Esophagus squamous epithelium (tissue), 4 donors: ENCODE data around the gene IPCEF1.

Experiments
- POLR2A ChIP-seq, 4 donors: fragments of 450-650 bp; IDR thresholded peaks; one replicate each; pipeline ENCODE4 v1.6.1; 2017; ENCODE audit warnings: antibody characterized with exemption in 4 of 4, mild to moderate bottlenecking in 4 of 4, moderate library complexity in 3 of 4
- TF ChIP-seq, protein P1 (sequence below), 6 experiments: fragments of 450-650 bp in 4 of 6; fragments of 200-600 bp in 2 of 6; sonication (generic) in 2 of 6; IDR thresholded peaks; one replicate each; pipeline ENCODE4 v1.5.1; 2016 to 2019; ENCODE audit warnings: antibody characterized with exemption in 6 of 6, mild to moderate bottlenecking in 4 of 6, moderate library complexity in 4 of 6

DNA sequence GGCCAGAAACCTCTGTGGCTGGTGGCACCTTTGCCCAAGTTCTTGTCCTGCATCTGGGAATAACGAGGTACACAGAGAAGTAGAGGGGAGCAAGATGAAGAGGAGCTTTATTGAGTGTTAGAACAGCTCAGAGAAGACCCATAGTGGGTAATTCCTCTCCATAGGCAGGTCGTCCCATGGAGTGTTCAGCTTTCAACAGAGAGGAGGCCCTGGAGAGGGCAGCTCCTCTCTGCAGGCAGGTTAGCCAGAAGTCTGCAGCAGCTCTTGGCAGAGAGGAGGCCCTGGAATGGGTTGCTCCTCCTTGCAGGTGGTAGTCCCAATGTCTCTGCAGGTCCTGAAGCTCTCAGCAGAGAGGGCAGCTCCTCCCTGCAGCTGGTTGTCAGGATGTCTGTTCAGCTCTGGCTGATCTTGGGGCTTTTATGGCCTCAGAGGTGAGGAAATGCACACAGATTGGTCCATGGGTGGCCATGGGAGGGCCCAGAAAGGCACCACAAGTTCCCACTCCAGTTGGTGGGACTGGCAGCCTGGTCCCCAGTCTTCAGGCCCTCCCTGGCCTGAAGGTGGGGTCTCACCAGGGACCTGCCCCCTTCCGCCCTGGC is 89.0 kb downstream of the IPCEF1 start:
- TF ChIP-seq POLR2A (IDR thresholded peaks at IDR 0.05) = no peak
- TF ChIP-seq, protein P1, sequence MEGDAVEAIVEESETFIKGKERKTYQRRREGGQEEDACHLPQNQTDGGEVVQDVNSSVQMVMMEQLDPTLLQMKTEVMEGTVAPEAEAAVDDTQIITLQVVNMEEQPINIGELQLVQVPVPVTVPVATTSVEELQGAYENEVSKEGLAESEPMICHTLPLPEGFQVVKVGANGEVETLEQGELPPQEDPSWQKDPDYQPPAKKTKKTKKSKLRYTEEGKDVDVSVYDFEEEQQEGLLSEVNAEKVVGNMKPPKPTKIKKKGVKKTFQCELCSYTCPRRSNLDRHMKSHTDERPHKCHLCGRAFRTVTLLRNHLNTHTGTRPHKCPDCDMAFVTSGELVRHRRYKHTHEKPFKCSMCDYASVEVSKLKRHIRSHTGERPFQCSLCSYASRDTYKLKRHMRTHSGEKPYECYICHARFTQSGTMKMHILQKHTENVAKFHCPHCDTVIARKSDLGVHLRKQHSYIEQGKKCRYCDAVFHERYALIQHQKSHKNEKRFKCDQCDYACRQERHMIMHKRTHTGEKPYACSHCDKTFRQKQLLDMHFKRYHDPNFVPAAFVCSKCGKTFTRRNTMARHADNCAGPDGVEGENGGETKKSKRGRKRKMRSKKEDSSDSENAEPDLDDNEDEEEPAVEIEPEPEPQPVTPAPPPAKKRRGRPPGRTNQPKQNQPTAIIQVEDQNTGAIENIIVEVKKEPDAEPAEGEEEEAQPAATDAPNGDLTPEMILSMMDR (IDR thresholded peaks at IDR 0.05) = no peak
